Endothelial cell of umbilical vein (primary cell): ENCODE measurements around the gene OTOP2.

Experiments
- EZH2 ChIP-seq: IDR thresholded peaks from 2 replicates; pipeline ENCODE4 v1.6.1; 2012; ENCODE audit warnings: borderline replicate concordance, low read depth, mild to moderate bottlenecking, moderate library complexity, low read length, inconsistent platforms; ENCODE audit not compliant: severe bottlenecking
- FOS ChIP-seq: IDR thresholded peaks from 2 replicates; pipeline ENCODE4 v1.6.1; 2011; ENCODE audit warnings: mild to moderate bottlenecking, low read length, moderate library complexity, borderline replicate concordance; ENCODE audit not compliant: insufficient read depth
- GATA2 ChIP-seq: IDR thresholded peaks from 2 replicates; pipeline ENCODE4 v1.7.0; 2011; ENCODE audit warnings: low read depth, mild to moderate bottlenecking, moderate library complexity, mixed read lengths, low read length; ENCODE audit not compliant: insufficient read length, insufficient read depth
- POLR2A ChIP-seq: IDR thresholded peaks from 2 replicates; pipeline ENCODE4 v1.6.1; 2012; ENCODE audit warnings: low read depth, mild to moderate bottlenecking, control low read depth, low read length
- POLR2AphosphoS5 ChIP-seq: IDR thresholded peaks from 2 replicates; pipeline ENCODE4 v1.6.1; 2012; ENCODE audit warnings: low read depth, mild to moderate bottlenecking, control low read depth, low read length, moderate library complexity; ENCODE audit not compliant: insufficient read depth
- TF ChIP-seq, protein P1 (sequence below), 2 donors: IDR thresholded peaks; 1 replicate in 1 of 2; 2 replicates in 1 of 2; pipeline ENCODE4 v1.5.1; 2011; ENCODE audit warnings: low read length in 2 of 2, mild to moderate bottlenecking in 2 of 2, moderate library complexity in 2 of 2, control low read depth in 1 of 2, inconsistent platforms in 1 of 2, low read depth in 1 of 2; ENCODE audit not compliant: insufficient read depth in 1 of 2; ENCODE audit errors: extremely low read depth in 1 of 2
- TF ChIP-seq, protein P2 (sequence below): IDR thresholded peaks from 2 replicates; pipeline ENCODE4 v1.6.1; 2011; ENCODE audit not compliant: insufficient read depth, insufficient read length

DNA sequence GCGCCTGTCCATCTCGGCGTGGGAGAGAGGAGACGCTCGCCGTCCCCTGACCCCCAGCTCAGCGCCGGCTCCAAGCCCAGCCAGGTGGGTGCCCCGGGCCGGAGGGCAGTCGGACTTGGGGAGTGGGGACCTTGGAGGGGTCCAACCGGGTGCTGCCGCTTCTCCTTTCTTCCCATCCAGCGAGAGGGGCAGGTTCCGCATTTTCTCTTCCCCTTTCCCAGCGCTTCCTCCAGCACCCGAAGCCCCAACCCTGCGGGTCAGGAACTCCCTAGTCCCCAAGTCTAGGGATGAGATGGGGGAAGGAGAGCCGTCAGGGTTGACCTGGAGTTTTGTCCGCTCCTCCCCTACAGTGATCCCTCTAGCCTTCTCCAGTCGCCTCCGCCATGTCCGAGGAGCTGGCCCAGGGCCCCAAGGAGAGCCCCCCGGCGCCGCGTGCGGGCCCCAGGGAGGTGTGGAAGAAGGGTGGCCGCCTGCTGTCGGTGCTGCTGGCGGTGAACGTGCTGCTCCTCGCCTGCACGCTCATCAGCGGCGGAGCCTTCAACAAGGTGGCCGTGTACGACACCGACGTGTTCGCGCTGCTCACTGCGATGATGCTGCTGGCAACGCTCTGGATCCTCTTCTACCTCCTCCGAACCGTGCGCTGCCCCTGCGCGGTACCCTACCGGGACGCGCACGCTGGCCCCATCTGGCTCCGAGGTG is at the start of gene OTOP2:
- peak; percentile 87 for TF ChIP-seq EZH2
- TF ChIP-seq POLR2A, result no peak
- TF ChIP-seq, protein P1, sequence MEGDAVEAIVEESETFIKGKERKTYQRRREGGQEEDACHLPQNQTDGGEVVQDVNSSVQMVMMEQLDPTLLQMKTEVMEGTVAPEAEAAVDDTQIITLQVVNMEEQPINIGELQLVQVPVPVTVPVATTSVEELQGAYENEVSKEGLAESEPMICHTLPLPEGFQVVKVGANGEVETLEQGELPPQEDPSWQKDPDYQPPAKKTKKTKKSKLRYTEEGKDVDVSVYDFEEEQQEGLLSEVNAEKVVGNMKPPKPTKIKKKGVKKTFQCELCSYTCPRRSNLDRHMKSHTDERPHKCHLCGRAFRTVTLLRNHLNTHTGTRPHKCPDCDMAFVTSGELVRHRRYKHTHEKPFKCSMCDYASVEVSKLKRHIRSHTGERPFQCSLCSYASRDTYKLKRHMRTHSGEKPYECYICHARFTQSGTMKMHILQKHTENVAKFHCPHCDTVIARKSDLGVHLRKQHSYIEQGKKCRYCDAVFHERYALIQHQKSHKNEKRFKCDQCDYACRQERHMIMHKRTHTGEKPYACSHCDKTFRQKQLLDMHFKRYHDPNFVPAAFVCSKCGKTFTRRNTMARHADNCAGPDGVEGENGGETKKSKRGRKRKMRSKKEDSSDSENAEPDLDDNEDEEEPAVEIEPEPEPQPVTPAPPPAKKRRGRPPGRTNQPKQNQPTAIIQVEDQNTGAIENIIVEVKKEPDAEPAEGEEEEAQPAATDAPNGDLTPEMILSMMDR (IDR thresholded peaks at IDR 0.05; ENCODE audit: extremely low read depth in 1 of 2, insufficient read depth in 1 of 2, low read depth in 1 of 2, low read length in 2 of 2), result no peak
- TF ChIP-seq FOS, result no peak
- no peak for TF ChIP-seq POLR2AphosphoS5
- TF ChIP-seq GATA2, result no peak
- TF ChIP-seq, protein P2, sequence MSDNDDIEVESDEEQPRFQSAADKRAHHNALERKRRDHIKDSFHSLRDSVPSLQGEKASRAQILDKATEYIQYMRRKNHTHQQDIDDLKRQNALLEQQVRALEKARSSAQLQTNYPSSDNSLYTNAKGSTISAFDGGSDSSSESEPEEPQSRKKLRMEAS, result no peak
